H9 (cell line): Measurements from ENCODE around the gene TBL1X. TPM values are rescaled to one million over a fixed set of nuclear protein-coding genes. Genes with fewer than 3 reads are reported as not detected.

ENCODE experiments used
- DNase-seq: peaks from one replicate; pipeline ENCODE4 v3.0.0-alpha.2; 2017
- H2AFZ ChIP-seq: one replicate; pipeline ENCODE4 v1.6.1; 2013; ENCODE audit warnings: mild to moderate bottlenecking, low read length, control low read depth, moderate library complexity
- H2AK5ac ChIP-seq: 2 replicates; pipeline ENCODE4 v1.6.1; 2013; ENCODE audit warnings: low read length, control low read depth, mixed read lengths; ENCODE audit not compliant: insufficient read length
- H2BK120ac ChIP-seq: one replicate; pipeline ENCODE4 v1.6.1; 2013; ENCODE audit warnings: low read depth, mild to moderate bottlenecking, low read length, control low read depth, inconsistent platforms; ENCODE audit not compliant: poor library complexity, severe bottlenecking
- H2BK12ac ChIP-seq: 2 replicates; pipeline ENCODE4 v1.6.1; 2013; ENCODE audit warnings: low read length, control low read depth, mixed read lengths, low read depth; ENCODE audit not compliant: insufficient read length
- H2BK15ac ChIP-seq: 2 replicates; pipeline ENCODE4 v1.6.1; 2013; ENCODE audit warnings: low read depth, low read length, control low read depth
- H2BK20ac ChIP-seq: one replicate; pipeline ENCODE4 v1.6.1; 2013; ENCODE audit warnings: low read depth, mild to moderate bottlenecking, low read length, control low read depth, inconsistent platforms; ENCODE audit not compliant: poor library complexity, severe bottlenecking
- H2BK5ac ChIP-seq: 2 replicates; pipeline ENCODE4 v1.6.1; 2013; ENCODE audit warnings: low read length, control low read depth, mixed read lengths; ENCODE audit not compliant: insufficient read length
- H3K14ac ChIP-seq: 2 replicates; pipeline ENCODE4 v1.6.1; 2013; ENCODE audit warnings: low read length, control low read depth; ENCODE audit not compliant: insufficient read depth
- H3K18ac ChIP-seq: 2 replicates; pipeline ENCODE4 v1.6.1; 2013; ENCODE audit warnings: low read depth, mild to moderate bottlenecking, mixed read lengths, low read length, control low read depth; ENCODE audit not compliant: insufficient read length
- H3K23ac ChIP-seq: 2 replicates; pipeline ENCODE4 v1.6.1; 2013; ENCODE audit warnings: low read length, control low read depth, mixed read lengths, low read depth; ENCODE audit not compliant: insufficient read length
- H3K23me2 ChIP-seq: 2 replicates; pipeline ENCODE4 v1.6.1; 2013; ENCODE audit warnings: low read depth, mild to moderate bottlenecking, mixed read lengths, low read length, control low read depth; ENCODE audit not compliant: insufficient read length, poor library complexity, severe bottlenecking
- H3K27ac ChIP-seq: 2 replicates; pipeline ENCODE4 v1.5.1; 2013; ENCODE audit warnings: low read length, control low read depth, mixed read lengths, low read depth; ENCODE audit not compliant: insufficient read length
- H3K27me3 ChIP-seq: 2 replicates; pipeline ENCODE4 v1.6.1; 2013; ENCODE audit warnings: low read length, control low read depth, inconsistent platforms; ENCODE audit not compliant: insufficient read depth
- H3K4ac ChIP-seq: 2 replicates; pipeline ENCODE4 v1.6.1; 2013; ENCODE audit warnings: low read depth, mild to moderate bottlenecking, control low read depth, inconsistent platforms, low read length, moderate library complexity
- H3K4me1 ChIP-seq: 2 replicates; pipeline ENCODE4 v1.6.1; 2013; ENCODE audit warnings: low read length, control low read depth, inconsistent platforms; ENCODE audit not compliant: insufficient read depth
- H3K4me2 ChIP-seq: 2 replicates; pipeline ENCODE4 v1.6.1; 2013; ENCODE audit warnings: low read length, control low read depth, mixed read lengths; ENCODE audit not compliant: insufficient read length, insufficient read depth
- H3K56ac ChIP-seq: 2 replicates; pipeline ENCODE4 v1.6.1; 2013; ENCODE audit warnings: low read depth, mild to moderate bottlenecking, mixed read lengths, low read length, control low read depth; ENCODE audit not compliant: insufficient read length
- H3K79me1 ChIP-seq: 2 replicates; pipeline ENCODE4 v1.6.1; 2013; ENCODE audit warnings: low read depth, mild to moderate bottlenecking, moderate library complexity, low read length, control low read depth, inconsistent platforms; ENCODE audit not compliant: insufficient read depth, poor library complexity, severe bottlenecking
- H3K79me2 ChIP-seq: 2 replicates; pipeline ENCODE4 v1.6.1; 2013; ENCODE audit warnings: low read length, control low read depth, inconsistent platforms; ENCODE audit not compliant: insufficient read depth
- H3K9ac ChIP-seq: 2 replicates; pipeline ENCODE4 v1.6.1; 2013; ENCODE audit warnings: low read length, control low read depth, mixed read lengths; ENCODE audit not compliant: insufficient read length; ENCODE audit errors: extremely low read depth
- H3K9me3 ChIP-seq: one replicate; pipeline ENCODE4 v1.6.1; 2013; ENCODE audit warnings: low read depth, low read length, inconsistent platforms; ENCODE audit not compliant: control insufficient read depth
- H3T11ph ChIP-seq: one replicate; pipeline ENCODE4 v1.6.1; 2013; ENCODE audit warnings: mild to moderate bottlenecking, low read length, control low read depth, inconsistent platforms
- H4K20me1 ChIP-seq: one replicate; pipeline ENCODE4 v1.6.1; 2013; ENCODE audit not compliant: control insufficient read depth, insufficient read length, insufficient read depth
- H4K5ac ChIP-seq: 2 replicates; pipeline ENCODE4 v1.6.1; 2013; ENCODE audit warnings: low read depth, mild to moderate bottlenecking, mixed read lengths, low read length, control low read depth; ENCODE audit not compliant: insufficient read length
- H4K8ac ChIP-seq: replicated peaks from 2 replicates; pipeline ENCODE4 v1.6.1; 2013; ENCODE audit warnings: low read length, control low read depth, mixed read lengths, low read depth; ENCODE audit not compliant: insufficient read length
- H4K91ac ChIP-seq: 2 replicates; pipeline ENCODE4 v1.6.1; 2013; ENCODE audit warnings: low read depth, mild to moderate bottlenecking, moderate library complexity, mixed read lengths, low read length, control low read depth; ENCODE audit not compliant: insufficient read length
- H3K27ac Mint-ChIP-seq, 3 experiments: 2 replicates in 2 of 3; 3 replicates in 1 of 3; pipeline ENCODE4 v1.8.0; 2020 to 2021; ENCODE audit warnings: mixed read lengths in 3 of 3, mild to moderate bottlenecking in 1 of 3, moderate library complexity in 1 of 3
- H3K27me3 Mint-ChIP-seq: 2 replicates; pipeline ENCODE4 v1.8.0; 2021; ENCODE audit warnings: low read depth, mild to moderate bottlenecking, moderate library complexity, mixed read lengths
- H3K36me3 Mint-ChIP-seq, 3 experiments: 2 replicates in 2 of 3; 3 replicates in 1 of 3; pipeline ENCODE4 v1.8.0; 2020 to 2021; ENCODE audit warnings: low read depth in 3 of 3, mixed read lengths in 3 of 3; ENCODE audit not compliant: insufficient read depth in 1 of 3
- H3K4me1 Mint-ChIP-seq, 2 experiments: 2 replicates each; pipeline ENCODE4 v1.8.0; 2020; ENCODE audit warnings: mixed read lengths in 2 of 2
- H3K4me3 Mint-ChIP-seq, 2 experiments: 2 replicates in 1 of 2; 3 replicates in 1 of 2; pipeline ENCODE4 v1.8.0; 2020 to 2021; ENCODE audit warnings: mild to moderate bottlenecking in 2 of 2, mixed read lengths in 2 of 2, moderate library complexity in 1 of 2
- H3K9me3 Mint-ChIP-seq, 2 experiments: 2 replicates in 1 of 2; 3 replicates in 1 of 2; pipeline ENCODE4 v1.8.0; 2020; ENCODE audit warnings: mild to moderate bottlenecking in 2 of 2, mixed read lengths in 2 of 2, moderate library complexity in 1 of 2
- CTCF ChIP-seq: fragments of 200-600 bp; sonication (generic); conservative IDR thresholded peaks from 3 replicates; pipeline ENCODE4 v1.8.0; 2021; ENCODE audit warnings: antibody characterized with exemption, mild to moderate bottlenecking
- WGBS: extraction: QIAGEN DNeasy Blood & Tissue Kit; methylation state at CpG from one replicate; pipeline ENCODE4 v1.1.7; 2013; ENCODE audit warnings: missing lambda C conversion rate, low lambda C conversion rate, mixed read lengths; ENCODE audit not compliant: insufficient read length; ENCODE audit errors: extremely low coverage; 5-methylcytosine and 5-hydroxymethylcytosine counted together
- total RNA-seq: library from RNA; stranded (reverse); gene quantifications from 2 replicates; pipeline ENCODE4 v1.2.1, GENCODE V29; 2021

Gene TBL1X
- total RNA-seq, 1 experiment from 2014 or later = 24.1 TPM

GRCh38 chrX:9578083-9578779 is 113.4 kb downstream of the TBL1X start:
- Histone ChIP-seq H2BK12ac (no peak overlapping the region), H3K23me2 (no peaks in the 10 kb centered on the region), H3K56ac (no peak overlapping the region), H4K91ac (no peak overlapping the region), H3K27ac (no peak overlapping the region), H3K27me3 (no peaks in the 10 kb centered on the region), H4K5ac (no peak overlapping the region), H3K4ac (no peak overlapping the region), H3K9me3 (no peaks in the 10 kb centered on the region), H3K18ac (no peak overlapping the region), H2BK120ac (no peak overlapping the region), H4K20me1 (no peaks in the 10 kb centered on the region), H2BK20ac (no peak overlapping the region), H3K4me1 (peaks cover 13% of the 10 kb centered on the region; the same call in 1 of the 2 replicates), H3T11ph (no peak overlapping the region), H2BK15ac (no peak overlapping the region), H3K9ac (no peak overlapping the region), H2AK5ac (no peak overlapping the region), H4K8ac (no peak overlapping the region), H3K79me2 (no peaks in the 10 kb centered on the region; the same call in 1 of the 2 replicates), H3K79me1 (no peaks in the 10 kb centered on the region), H2AFZ (no peak overlapping the region), H3K23ac (no peak overlapping the region), H2BK5ac (no peak overlapping the region), H3K14ac (no peak overlapping the region), H3K4me2 (no peak overlapping the region)
- no peak overlapping the region for H3K4me3 Mint-ChIP-seq
- no peak for TF ChIP-seq CTCF
- no CpG with 5 or more reads among the region's 20 CpGs for WGBS
- H3K9me3 Mint-ChIP-seq = peaks cover 2 to 40% of the 10 kb centered on the region in 2 experiments; a peak in 3 of 5 replicates
- peaks cover 36 to 50% of the 10 kb centered on the region in 2 experiments for H3K4me1 Mint-ChIP-seq
- H3K27ac Mint-ChIP-seq = no peak overlapping the region
- DNase-seq = no peak
- no peaks in the 10 kb centered on the region for H3K27me3 Mint-ChIP-seq
- peaks cover 8 to 12% (median 12%) of the 10 kb centered on the region in 3 experiments for H3K36me3 Mint-ChIP-seq
